CD4-positive, alpha-beta T cell treated with Interleukin-17A for 4 hours (primary cell): ENCODE measurements around the gene TTYH2.
A peak's percentile ranks its signal among the peaks of the same experiment; 100 is the strongest.
"Not testable (repeated sequence)": the region's sequence is repeated elsewhere in the genome, so short reads cannot be mapped to it uniquely, and the experiment has no call there.

Experiments
- DNase-seq: peaks from one replicate; pipeline ENCODE4 v3.0.0-alpha.2; 2020; ENCODE audit warnings: mixed read lengths

The TTYH2 gene

DNA sequence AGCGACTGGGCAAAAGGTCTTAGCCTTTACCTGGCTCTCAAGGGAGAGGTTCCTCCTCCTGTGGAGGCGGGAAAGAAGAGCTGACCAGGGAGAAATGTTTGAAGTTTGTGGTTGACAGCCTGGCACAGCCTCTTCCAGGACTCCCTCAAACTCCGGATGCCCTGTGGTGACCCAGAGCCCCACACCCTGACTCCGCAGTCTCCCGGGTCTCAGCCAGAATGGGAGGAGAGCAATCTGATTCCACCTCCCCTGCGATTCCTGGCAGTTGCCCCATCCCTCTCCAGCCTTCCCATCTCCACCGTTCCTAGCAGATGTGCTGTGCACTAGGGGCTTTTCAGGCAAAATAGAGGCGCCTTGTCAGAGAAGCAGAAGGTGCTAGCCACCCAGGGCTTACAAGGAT lies 55.2 kb downstream of the TTYH2 start:
- no peak for DNase-seq

GRCh38 chr17:74270333-74270732 lies 57.0 kb downstream of the TTYH2 start:
- no peak for DNase-seq

GRCh38 chr17:74271281-74271680 lies 57.9 kb downstream of the TTYH2 start:
- no peak for DNase-seq

- no peak for DNase-seq
These were observed 58.7 kb downstream of the TTYH2 start for GRCh38 chr17:74271901-74272561.

- no peak for DNase-seq
These were observed 59.4 kb downstream of the TTYH2 start for GRCh38 chr17:74272731-74273201.

GRCh38 chr17:74274060-74274708 lies 60.8 kb downstream of the TTYH2 start, which contains the start of gene DNAI2:
Gene DNAI2 (plus strand): TSS chr17:74274234. CDS start chr17:74281818, 7,584 bp downstream.
- DNase-seq = peak; percentile 49

GRCh38 chr17:74274709-74275340 lies 61.5 kb downstream of the TTYH2 start:
- DNase-seq = peak; percentile 25

DNA sequence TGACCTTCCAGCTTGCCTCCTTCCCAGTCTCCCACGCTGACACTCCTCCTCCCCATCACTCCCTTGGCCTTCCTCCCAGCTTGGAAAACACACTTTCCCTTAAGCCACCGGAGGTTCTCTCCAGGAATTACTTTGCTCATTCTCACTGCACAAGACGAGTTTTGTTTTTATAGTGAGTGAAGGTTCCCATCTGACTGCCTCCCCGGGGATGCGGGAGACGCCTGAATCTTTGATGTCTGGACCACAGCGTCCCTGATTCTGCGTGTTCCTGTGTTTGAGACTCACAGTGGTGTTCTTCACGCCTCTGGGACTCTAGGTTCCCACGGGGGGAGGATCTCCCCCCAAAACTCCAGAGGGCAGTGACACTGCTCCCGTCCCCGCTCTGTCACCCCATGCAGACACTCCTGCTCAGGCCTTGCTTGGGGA lies 62.7 kb downstream of the TTYH2 start:
- DNase-seq = no peak

DNA sequence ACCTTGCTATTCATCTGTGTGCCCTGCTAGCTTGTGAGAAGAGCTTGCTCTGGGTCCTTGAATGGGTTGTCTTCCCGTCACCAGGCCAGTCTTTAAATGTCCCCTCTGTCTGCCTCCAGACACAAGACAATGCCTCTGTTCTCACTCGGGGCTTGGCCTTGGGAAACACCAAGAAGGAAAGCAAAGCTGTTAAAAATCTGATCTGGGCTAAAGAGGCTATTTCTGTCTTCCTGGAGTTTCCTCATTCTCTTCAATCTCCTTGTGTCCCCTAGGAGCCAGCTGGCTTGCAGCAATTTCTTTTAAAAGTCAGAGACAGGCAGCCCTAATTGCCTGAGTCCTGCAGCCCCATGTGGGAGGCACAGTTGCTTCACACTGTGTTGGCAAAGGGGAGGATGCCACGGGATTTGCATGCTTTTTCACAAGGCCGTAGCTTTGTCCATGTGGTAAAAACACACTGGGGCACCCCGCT lies 63.2 kb downstream of the TTYH2 start:
- no peak for DNase-seq

GRCh38 chr17:74277935-74278334 lies 64.6 kb downstream of the TTYH2 start:
- DNase-seq = no peak

DNA sequence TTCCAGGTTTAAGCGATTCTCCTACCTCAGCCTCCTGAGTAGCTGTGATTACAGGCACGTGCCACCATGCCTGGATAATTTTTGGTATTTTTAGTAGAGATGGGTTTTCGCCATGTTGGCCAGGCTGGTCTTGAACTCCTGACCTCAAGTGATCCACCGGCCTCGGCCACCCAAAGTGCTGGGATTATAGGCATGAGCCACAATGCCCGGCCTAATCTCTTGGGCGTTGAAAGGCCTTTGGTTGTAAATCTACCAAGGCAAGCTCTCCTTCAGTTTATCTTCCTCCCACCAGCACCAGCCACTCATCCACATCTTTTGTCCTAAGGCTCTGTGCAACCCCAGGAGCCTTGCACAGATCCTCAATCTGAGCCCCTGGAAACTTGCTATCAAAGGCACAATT lies 66.2 kb downstream of the TTYH2 start:
- not testable (repeated sequence) for DNase-seq

DNA sequence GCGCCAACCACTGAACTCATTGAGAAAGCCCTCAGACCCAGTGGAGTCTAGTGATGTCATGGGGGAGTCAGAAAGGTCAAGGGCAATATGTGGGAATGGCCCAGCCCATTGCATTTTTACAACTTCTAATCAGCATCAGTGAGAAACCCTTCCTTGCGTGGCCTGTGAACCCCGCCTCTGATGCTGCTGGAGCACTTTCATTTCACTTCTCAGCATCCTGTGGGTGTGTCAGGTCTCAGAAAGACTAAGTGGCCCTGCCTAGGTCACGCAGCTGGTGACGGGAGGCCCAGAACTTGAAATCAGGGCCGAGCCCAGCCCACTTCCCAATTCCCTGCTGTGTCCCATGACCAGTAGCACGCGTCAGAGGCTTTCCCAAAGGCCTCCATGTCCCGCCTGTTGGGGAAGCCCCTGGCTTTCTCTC lies 66.7 kb downstream of the TTYH2 start:
- peak; percentile 73 for DNase-seq

DNA sequence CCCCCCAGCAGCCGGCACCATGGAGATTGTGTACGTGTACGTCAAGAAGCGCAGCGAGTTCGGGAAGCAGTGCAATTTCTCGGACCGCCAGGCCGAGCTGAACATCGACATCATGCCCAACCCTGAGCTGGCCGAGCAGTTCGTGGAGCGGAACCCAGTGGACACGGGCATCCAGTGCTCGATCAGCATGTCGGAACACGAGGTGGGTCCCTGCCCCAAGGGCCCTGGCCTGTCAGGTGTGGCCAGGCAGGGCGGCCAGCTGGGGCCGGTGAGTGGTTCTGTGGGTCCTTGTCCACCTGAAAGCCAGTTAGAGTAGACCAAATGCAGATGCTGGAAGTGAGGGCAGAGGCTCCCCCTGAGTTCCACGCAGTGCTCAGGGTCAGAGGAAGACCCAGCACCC lies 68.4 kb downstream of the TTYH2 start:
- DNase-seq = no peak

DNA sequence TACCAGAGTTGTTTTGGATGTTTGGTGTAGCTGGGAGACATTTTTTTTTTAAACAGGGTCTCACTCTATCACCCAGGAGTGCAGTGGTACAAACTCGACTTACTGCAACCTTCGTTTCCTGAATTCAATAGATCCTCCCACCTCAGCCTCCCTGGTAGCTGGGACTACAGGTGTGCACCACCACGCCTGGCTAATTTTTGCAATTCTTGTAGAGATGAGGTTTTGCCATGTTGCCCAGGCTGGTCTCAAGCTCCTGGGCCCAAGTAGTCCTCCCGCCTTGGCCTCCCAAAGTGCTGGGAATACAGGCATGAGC lies 68.9 kb downstream of the TTYH2 start:
- DNase-seq = not testable (repeated sequence)

DNA sequence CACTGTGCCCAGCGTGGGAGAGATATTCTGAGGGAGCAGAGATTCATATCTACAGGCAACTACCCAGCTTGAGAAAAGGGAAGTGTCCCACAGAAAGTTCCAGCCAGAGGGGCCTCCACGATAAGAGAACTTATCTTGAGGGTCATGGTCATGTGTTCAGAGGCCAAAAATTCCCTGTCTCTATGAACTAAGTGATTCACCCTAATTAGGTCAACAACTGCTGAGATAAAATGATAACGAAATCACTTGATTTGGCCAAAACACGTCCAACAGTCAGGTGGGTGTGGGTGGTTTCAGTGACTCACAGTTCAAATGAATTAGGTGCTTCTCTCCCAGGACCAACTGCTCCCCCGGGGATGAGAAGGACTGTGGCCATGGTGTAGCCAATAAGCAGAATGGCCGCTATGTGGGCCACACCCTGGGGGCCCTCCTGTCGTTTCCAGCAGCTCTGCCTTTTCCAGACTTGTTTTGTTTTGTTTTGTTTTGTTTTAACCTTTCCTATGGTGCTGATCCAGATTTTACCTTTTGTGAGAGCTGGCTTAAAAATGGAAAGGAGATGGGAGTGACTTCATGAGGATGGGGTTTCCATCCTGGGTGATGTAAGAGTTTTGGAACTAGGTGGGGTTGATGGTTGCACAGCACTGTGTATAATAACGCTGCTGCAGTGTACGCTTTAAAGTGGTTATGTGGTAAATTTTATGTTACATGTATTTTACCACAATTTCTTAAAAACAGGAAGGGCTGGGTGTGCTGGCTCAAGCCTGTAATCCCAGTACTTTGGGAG lies 69.4 kb downstream of the TTYH2 start:
- peak; percentile 55 for DNase-seq

GRCh38 chr17:74283371-74283673 lies 70.0 kb downstream of the TTYH2 start:
- DNase-seq = no peak

- no peak for DNase-seq
These were observed 73.7 kb downstream of the TTYH2 start for GRCh38 chr17:74287031-74287602.

DNA sequence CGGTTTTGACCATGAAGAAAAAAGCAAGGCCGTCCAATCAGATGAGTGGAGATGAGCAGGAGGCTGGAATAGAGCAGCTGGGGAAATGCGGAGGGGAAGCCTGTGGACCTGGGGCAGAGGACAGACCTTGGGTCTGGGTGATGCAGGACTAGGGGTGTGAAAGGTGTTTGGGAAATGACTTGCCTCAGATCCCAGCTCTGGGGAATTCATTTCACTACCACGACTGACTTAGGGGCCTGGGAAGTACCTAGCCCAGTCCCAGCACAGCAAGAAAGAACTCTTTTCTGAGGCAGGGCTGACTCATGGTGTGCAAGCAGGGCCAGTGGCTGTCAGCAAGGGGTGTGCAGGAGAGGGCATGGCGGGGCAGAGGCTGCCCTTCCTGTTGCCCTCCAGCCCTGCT lies 75.4 kb downstream of the TTYH2 start:
- DNase-seq = no peak

GRCh38 chr17:74289688-74290087 lies 76.3 kb downstream of the TTYH2 start:
- DNase-seq = no peak

DNA sequence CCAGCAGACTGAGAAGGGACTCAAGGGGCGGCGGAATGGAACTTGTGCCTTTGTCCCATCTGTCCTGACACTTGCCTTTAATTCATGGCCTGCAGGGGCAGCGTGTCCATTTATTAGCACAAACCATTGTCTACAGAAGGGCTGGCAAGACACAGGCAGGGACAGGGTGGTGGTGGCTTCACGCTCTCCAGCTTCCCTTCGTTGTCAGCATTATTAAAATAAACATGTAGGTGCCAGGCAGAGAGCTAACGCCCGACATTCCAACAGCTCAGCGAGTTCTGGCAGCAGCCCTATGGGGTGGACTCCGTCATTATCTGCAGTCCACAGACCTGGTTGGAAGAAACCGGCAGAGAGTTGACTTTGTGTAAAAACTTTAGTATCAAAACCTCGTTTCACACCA lies 77.0 kb downstream of the TTYH2 start:
- no peak for DNase-seq

DNA sequence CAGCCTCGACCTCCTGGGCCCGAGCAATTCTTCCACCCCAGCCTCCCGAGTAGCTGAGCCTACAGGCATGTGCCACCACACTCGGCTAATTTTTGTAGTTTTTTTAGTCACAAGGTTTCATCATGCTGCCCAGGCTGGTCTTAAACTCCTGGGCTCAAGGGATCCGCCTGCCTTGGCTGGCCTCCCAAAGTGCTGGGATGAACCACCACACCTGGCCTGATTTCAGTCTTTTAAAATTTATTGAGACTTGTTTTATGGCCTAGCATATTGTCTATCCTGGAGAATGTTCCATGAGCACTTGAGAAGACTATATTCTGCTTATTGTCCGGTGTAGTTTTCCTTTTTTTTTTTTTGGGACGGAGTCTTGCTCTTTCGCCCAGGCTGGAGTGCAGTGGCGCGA lies 79.1 kb downstream of the TTYH2 start:
- no peak for DNase-seq

GRCh38 chr17:74295625-74296547 lies 82.5 kb downstream of the TTYH2 start:
- no peak for DNase-seq
